ENCODE data around the gene FAM228B. TPM values are rescaled to one million over a fixed set of nuclear protein-coding genes. Genes with fewer than 3 reads are reported as not detected.

The FAM228B gene
- total and polyA plus RNA-seq, 9 of the 15 experiments (the other 6 are each of a cell fraction or from before 2014, with no cell fraction given) = 1.1 to 3.7 (median 2.6) TPM

DNA sequence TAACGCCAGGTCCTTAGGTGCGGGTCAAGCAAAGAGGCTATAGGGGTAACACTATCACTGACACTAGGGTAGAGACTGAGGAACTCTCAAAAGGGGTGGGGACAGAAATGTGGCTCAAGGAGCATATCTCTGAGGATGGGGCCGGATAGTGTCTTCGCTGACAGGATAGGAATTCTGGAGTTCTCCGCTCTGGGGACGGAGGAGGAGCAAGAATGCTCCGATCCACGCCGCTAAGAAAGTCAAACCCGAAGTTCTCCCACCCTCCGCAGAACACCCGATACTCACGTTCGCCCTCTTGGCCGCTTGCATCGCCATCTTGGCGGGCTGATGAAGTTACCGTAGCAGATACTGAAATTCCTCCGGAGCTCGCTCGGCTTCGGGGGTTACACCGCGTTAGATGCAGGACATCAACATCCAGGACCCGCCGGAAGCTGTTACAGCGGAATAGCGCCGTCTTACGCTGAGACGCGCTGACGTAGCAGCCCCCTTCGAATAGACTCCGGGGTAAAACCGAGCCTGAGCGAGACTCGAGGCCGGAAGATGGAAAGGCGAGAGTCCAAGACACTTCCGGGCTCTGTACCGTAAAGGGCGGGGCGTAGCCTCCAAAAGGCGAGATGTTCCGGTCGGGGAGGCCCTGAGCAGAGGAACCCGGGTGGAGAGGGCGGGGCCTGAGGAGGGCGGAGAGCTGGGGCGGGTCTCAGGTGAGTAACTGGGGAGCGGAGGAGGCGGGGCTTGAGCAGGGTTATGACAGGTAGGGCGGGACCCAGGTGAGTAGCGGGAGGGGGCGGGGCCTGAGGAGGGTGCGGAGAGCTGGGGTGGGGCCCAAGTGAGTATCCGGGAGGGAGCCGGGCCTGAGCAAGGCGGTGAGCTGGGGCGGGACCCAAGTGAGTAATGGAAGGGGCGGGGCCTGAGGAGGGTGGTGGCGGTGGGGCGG, 47.1 kb upstream of the FAM228B start, which contains the start of gene SF3B6 (continued):
- TF ChIP-seq, protein P1, sequence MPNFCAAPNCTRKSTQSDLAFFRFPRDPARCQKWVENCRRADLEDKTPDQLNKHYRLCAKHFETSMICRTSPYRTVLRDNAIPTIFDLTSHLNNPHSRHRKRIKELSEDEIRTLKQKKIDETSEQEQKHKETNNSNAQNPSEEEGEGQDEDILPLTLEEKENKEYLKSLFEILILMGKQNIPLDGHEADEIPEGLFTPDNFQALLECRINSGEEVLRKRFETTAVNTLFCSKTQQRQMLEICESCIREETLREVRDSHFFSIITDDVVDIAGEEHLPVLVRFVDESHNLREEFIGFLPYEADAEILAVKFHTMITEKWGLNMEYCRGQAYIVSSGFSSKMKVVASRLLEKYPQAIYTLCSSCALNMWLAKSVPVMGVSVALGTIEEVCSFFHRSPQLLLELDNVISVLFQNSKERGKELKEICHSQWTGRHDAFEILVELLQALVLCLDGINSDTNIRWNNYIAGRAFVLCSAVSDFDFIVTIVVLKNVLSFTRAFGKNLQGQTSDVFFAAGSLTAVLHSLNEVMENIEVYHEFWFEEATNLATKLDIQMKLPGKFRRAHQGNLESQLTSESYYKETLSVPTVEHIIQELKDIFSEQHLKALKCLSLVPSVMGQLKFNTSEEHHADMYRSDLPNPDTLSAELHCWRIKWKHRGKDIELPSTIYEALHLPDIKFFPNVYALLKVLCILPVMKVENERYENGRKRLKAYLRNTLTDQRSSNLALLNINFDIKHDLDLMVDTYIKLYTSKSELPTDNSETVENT (CRISPR knock-in tag; IDR thresholded peaks at IDR 0.05) = no peak
- TF ChIP-seq, protein P2, sequence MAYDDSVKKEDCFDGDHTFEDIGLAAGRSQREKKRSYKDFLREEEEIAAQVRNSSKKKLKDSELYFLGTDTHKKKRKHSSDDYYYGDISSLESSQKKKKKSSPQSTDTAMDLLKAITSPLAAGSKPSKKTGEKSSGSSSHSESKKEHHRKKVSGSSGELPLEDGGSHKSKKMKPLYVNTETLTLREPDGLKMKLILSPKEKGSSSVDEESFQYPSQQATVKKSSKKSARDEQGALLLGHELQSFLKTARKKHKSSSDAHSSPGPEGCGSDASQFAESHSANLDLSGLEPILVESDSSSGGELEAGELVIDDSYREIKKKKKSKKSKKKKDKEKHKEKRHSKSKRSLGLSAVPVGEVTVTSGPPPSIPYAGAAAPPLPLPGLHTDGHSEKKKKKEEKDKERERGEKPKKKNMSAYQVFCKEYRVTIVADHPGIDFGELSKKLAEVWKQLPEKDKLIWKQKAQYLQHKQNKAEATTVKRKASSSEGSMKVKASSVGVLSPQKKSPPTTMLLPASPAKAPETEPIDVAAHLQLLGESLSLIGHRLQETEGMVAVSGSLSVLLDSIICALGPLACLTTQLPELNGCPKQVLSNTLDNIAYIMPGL (CRISPR knock-in tag; IDR thresholded peaks at IDR 0.05) = no peak
- no peak for TF ChIP-seq CBFB (CRISPR knock-in tag; IDR thresholded peaks at IDR 0.05)
- TF ChIP-seq, protein P3, sequence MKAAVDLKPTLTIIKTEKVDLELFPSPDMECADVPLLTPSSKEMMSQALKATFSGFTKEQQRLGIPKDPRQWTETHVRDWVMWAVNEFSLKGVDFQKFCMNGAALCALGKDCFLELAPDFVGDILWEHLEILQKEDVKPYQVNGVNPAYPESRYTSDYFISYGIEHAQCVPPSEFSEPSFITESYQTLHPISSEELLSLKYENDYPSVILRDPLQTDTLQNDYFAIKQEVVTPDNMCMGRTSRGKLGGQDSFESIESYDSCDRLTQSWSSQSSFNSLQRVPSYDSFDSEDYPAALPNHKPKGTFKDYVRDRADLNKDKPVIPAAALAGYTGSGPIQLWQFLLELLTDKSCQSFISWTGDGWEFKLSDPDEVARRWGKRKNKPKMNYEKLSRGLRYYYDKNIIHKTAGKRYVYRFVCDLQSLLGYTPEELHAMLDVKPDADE (conservative IDR thresholded peaks at IDR 0.05; ENCODE audit: control insufficient read depth, low read depth, low read length) = 0 out of 2 replicates have a peak, but pooled peaks have one; percentile 44
- TF ChIP-seq, protein P4, sequence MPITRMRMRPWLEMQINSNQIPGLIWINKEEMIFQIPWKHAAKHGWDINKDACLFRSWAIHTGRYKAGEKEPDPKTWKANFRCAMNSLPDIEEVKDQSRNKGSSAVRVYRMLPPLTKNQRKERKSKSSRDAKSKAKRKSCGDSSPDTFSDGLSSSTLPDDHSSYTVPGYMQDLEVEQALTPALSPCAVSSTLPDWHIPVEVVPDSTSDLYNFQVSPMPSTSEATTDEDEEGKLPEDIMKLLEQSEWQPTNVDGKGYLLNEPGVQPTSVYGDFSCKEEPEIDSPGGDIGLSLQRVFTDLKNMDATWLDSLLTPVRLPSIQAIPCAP (CRISPR knock-in tag; IDR thresholded peaks at IDR 0.05; ENCODE audit: borderline replicate concordance) = no peak
- no peak for TF ChIP-seq CHCHD3 (CRISPR knock-in tag; IDR thresholded peaks at IDR 0.05)
- no peak for TF ChIP-seq BMI1 (IDR thresholded peaks at IDR 0.05; ENCODE audit: low read length)
- no peak for TF ChIP-seq XRCC4 (IDR thresholded peaks at IDR 0.05; ENCODE audit: extremely low read depth, insufficient read depth, insufficient read length)
- TF ChIP-seq, protein P5, sequence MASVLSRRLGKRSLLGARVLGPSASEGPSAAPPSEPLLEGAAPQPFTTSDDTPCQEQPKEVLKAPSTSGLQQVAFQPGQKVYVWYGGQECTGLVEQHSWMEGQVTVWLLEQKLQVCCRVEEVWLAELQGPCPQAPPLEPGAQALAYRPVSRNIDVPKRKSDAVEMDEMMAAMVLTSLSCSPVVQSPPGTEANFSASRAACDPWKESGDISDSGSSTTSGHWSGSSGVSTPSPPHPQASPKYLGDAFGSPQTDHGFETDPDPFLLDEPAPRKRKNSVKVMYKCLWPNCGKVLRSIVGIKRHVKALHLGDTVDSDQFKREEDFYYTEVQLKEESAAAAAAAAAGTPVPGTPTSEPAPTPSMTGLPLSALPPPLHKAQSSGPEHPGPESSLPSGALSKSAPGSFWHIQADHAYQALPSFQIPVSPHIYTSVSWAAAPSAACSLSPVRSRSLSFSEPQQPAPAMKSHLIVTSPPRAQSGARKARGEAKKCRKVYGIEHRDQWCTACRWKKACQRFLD (CRISPR knock-in tag; IDR thresholded peaks at IDR 0.05) = 0 out of 2 replicates have a peak, but pooled peaks have one; percentile 72
- TF ChIP-seq, protein P6, sequence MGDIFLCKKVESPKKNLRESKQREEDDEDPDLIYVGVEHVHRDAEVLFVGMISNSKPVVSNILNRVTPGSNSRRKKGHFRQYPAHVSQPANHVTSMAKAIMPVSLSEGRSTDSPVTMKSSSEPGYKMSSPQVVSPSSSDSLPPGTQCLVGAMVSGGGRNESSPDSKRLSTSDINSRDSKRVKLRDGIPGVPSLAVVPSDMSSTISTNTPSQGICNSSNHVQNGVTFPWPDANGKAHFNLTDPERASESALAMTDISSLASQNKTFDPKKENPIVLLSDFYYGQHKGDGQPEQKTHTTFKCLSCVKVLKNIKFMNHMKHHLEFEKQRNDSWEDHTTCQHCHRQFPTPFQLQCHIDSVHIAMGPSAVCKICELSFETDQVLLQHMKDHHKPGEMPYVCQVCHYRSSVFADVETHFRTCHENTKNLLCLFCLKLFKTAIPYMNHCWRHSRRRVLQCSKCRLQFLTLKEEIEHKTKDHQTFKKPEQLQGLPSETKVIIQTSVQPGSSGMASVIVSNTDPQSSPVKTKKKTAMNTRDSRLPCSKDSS (IDR thresholded peaks at IDR 0.05; ENCODE audit: low read depth, partially characterized antibody) = no peak
- no peak for TF ChIP-seq SLC30A9 (CRISPR knock-in tag; IDR thresholded peaks at IDR 0.05)
- TF ChIP-seq, protein P7, sequence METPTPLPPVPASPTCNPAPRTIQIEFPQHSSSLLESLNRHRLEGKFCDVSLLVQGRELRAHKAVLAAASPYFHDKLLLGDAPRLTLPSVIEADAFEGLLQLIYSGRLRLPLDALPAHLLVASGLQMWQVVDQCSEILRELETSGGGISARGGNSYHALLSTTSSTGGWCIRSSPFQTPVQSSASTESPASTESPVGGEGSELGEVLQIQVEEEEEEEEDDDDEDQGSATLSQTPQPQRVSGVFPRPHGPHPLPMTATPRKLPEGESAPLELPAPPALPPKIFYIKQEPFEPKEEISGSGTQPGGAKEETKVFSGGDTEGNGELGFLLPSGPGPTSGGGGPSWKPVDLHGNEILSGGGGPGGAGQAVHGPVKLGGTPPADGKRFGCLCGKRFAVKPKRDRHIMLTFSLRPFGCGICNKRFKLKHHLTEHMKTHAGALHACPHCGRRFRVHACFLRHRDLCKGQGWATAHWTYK (CRISPR knock-in tag; IDR thresholded peaks at IDR 0.05) = no peak
- peak; percentile 88; the same call in 1 of the 2 replicates for TF ChIP-seq ELF4 (CRISPR knock-in tag; IDR thresholded peaks at IDR 0.05)
- TF ChIP-seq EZH2 (IDR thresholded peaks at IDR 0.05; ENCODE audit: borderline replicate concordance, low read depth, low read length) = no peak
- TF ChIP-seq POLR2B (IDR thresholded peaks at IDR 0.05; ENCODE audit: low read depth, partially characterized antibody) = peak; percentile 93
